ENCODE measurements around the gene SRRM4.
A peak's percentile ranks its signal among the peaks of the same experiment; 100 is the strongest.

SRRM4 gene

DNA sequence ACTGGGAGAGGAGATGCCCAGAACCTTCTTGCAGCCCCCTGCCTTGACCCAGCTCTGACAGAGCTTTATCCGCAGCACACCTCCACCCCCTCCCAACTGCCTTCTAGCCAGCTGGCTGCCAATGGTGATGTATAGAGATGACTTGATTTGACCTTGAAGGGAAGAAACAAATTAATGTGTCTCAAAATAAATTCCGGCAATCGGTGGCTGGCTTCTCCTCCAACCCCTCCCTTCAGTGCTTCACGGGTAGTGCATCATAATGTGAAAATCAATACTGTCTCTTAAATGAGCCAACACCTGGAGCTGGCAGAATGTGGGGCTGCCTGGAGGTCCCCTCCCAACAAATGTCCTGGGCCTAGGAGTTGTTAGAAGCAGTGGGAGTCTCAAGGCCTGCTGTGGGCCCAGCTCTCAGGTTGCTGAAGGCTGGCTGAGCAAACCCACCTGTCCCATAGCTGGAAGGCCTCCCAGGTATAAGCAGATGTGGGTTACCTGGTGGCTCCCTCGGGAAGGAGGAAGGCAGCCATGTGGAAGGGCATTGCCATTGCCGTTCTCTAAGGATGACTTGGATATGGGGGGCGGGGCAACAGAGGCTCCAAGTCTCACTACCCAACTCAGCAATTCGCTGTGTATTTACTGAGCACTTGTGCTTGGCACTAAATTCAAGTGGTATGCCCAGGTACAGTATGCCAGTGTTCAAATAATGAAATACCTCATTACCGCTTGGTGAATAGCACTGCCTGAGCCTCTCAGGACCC is 220.6 kb downstream of the SRRM4 start:
- no peak for DNase-seq (ENCODE audit: low spot score)

DNA sequence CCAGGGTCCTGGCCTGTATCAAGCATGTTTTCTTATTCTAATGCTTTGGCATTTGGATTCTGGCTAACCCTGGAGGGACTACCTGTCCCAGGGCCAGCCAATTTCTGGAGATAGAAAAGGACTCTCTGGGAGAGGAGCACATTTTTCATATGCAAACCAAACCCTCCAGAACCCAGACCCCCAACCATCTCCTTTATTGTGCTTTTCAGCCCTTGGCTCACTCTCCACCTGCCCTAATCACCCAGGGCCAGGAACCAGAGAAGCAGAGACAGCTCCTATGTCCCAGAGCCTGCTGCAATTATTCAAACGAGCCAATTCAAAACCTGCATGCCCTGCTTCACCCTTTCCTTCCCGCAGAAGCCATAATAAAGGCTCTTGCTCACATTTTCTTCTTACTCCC is 221.2 kb downstream of the SRRM4 start:
- no peak for DNase-seq (ENCODE audit: low spot score)

DNA sequence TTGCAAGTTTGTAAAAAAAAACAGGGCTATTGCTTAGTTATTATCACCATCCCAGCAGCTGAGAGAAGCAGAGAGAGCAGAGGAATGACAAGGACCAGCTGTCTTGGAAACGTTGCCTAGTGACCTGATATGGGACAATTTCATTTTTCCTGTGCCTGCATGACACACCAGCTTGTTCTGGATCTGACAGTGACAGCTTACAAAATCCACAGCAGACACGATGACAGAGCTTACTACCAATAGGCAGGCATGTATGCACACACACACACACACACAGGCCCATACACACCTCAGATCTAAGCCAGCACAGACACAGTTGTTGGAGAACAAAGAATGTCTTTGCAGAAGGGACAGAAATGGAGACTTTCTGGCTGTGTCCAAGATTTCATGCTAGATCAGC is 222.8 kb downstream of the SRRM4 start:
- DNase-seq (ENCODE audit: low spot score): no peak

DNA sequence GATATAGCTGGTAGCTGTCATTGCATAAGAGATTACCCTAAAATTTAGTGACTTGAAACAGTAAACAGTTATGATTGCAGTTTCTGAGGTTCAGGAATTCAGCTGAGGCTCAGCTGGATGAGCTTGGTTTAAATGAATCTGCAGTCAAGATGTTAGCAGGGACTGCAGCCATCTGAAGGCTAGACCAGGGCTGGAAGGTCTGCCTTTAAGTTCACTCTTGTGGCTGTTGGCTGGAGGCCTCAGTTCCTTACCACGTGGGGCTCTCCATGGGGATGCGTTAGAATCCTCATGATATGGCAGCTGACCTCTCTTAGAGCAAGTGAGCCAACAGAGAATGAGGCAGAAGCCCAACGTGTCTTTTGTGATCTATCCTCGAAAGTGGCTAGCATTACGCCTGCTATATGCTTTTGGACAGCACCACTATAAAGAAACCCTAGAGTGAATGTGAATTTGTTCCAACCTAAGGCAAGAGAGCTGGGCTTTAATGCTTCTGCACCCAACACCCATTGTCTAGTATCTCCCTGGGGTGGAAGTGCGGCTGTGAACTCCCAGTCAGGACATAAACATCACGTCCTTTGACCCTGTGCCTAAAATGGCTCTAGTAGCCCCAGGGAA is 223.4 kb downstream of the SRRM4 start:
- DNase-seq (ENCODE audit: low spot score): no peak

DNA sequence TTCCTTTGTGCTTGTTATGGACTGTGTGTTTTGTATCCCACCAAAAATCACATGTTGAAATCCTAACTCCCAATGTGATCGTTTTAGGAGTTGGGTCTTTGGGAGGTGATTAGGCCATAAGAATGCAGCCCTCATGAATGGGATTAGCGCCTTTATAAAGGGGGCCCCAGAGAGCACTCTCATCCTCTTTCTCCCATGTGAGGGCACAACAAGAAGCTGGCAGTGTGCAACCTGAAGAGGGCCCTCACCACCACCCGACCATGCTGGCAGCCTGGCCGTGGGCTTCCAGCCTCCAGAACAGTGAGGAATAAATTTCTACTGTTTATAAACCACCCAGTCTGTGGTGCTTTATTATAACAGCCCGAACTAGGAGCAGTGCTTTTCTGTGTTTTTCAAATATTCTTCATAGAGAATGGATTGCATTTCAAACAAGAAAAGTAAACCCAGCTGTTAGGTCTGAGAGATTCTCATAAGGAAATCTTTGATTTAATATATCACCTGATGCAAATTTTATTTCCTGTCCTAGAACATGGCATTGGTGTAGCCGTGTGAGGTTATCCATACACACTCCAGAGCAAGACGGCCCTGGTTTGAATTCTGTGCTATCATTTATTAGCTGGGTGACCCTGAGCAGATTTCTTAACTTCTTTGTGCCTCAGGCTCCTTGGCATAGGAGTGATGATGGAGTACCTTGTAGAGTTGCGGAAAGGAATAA is 225.2 kb downstream of the SRRM4 start:
- DNase-seq (ENCODE audit: low spot score): no peak

DNA sequence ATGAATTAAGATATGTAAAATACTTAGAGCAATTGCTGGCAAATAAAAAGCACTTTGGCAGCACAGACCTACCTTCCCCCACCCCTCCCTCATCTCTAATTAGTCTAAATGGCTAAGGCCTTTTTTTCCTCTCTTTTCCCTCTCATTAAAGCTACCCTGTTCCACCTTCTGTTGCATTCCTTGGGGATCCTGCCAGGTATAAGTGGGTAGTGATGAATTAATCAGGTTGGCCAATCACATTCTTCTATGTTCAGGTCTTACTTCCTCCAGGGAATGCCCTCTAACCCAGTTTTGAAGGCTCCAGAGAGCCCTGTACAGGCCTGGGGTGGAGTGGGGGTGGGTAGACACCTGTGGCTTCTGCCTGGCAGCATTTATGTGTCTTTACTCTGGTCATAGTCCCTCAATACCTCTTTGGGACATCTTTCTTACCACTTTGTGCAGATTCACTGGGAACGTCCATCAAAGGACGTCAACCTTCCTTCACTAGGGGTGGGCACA is 225.8 kb downstream of the SRRM4 start:
- DNase-seq (ENCODE audit: low spot score): no peak

DNA sequence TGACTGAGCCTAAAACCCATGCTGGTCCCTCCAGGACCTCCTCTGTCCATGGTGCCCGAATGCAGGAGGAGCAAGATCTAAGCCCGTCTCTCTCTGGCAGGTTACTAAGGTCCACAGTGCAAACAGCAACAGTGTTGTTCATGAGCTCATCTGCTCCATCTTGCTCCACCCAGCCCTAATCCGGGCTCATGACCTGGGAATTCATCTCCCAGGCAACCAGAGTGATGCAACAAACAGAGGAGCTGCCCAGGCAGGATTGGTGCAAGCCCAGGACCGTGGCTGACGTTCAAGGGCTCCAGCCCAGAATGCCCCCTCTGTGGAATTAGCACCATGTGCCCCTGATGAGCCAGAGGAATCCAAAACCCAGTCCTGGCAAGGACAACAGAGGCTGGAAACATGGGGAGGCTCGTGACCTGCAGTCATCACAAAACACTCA is 227.3 kb downstream of the SRRM4 start:
- DNase-seq (ENCODE audit: low spot score): peak; percentile 35

DNA sequence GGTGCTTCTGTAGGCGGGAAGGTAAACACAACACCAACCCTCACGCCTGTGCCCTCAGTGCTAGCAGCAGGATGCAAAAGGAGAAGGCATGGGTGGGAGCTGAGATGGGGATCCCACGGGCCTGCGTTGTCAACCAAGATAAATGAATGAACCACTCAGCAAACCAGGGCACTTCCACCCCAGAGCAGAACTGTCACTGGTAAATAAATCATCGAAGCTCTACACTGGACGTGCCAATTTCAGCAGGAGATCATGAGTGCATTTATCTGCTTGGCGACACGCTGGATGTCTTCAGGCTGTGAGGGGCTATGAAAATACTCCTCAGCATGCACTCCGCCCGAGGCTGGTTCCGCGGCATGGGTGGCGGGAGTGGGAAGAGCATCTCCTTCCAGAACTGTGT is 230.5 kb downstream of the SRRM4 start:
- no peak for DNase-seq (ENCODE audit: low spot score)

Measured in pons (tissue), 1 donor.